Endothelial cell of hepatic sinusoid (primary cell): Measurements from ENCODE around the gene TMPRSS3.

Experiments used
- in situ Hi-C: cut with HindIII; loops from 2 replicates; pipeline ENCODE4 v1.10.0; 2017; ENCODE audit warnings: low sequenced_read_pairs

TMPRSS3 gene

GRCh38 chr21:42395905-42396651 lies at the start of gene TMPRSS3:
Gene TMPRSS3 (minus strand): TSS chr21:42396052. CDS start chr21:42395417, 635 bp downstream.
- in situ Hi-C loops = no loop called here

DNA sequence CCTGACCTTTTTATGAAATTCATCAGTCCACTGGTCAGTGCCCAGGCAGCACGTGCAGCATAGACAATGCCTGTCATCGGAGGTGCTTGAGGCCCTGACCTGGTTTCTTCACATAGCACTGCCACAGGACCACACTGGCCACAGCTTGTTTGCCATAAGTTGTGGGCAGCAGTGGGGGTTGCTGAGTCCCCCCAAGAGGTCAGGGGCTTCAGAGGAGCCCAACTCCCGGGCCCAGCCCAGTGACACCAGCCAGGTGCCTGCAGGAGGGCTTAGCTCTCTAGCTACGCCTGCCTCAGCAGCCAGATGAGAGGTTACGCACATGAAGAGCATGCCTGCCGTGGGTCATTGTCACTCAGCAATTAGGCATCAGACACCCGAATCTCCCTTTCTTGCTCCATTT lies 49.5 kb upstream of the TMPRSS3 start:
- in situ Hi-C loops = no loop called here

DNA sequence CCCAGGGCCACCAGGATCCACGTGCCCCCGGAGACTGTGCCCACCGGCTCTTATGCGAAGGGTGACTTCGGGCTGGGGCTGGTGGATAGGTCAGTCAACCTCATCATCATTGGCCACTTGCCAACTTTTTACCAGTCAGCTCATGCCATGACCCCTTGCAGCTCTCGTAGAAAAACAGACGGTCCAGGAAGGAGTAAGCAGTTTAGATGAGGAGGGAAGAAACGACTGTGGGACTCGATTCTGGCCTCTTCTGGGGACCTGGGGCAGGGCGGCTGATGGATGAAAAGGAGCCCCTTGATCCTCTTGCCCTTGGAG lies 48.9 kb upstream of the TMPRSS3 start:
- in situ Hi-C loops = no loop called here

GRCh38 chr21:42443876-42444744 lies 48.3 kb upstream of the TMPRSS3 start:
- in situ Hi-C loops = no loop called here

GRCh38 chr21:42443181-42443785 lies 47.4 kb upstream of the TMPRSS3 start:
- in situ Hi-C loops = no loop called here

GRCh38 chr21:42441963-42442362 lies 46.1 kb upstream of the TMPRSS3 start:
- in situ Hi-C loops = no loop called here

DNA sequence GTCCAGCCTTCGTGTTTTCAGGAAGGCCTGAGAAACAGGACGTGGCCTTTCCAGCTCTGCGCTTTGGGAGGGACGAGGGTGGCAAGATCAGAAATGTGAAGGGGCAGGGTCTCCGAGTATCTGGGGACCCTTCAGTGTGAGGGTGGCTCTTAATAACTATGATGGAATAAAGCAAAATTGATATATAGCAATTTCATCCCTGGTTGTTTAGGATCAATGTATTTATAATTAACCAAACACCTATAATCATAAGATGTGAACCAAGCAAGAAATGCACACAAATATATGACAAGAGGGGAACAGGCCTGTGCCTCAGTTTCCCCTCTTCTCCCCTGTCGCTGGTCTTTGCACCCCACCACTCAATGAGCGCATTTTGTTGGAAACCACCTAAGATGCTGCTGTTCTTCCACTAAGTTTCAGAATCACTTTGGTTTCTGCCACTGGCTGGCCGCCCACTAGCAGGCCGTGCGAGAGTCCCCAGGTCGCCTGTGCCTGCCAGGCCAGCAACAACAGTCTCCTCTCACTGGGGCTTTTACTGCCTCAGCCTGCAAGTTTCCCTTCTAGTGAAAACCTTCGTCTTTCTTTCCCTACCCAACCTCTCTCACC lies 44.4 kb upstream of the TMPRSS3 start:
- in situ Hi-C loops = no loop called here

DNA sequence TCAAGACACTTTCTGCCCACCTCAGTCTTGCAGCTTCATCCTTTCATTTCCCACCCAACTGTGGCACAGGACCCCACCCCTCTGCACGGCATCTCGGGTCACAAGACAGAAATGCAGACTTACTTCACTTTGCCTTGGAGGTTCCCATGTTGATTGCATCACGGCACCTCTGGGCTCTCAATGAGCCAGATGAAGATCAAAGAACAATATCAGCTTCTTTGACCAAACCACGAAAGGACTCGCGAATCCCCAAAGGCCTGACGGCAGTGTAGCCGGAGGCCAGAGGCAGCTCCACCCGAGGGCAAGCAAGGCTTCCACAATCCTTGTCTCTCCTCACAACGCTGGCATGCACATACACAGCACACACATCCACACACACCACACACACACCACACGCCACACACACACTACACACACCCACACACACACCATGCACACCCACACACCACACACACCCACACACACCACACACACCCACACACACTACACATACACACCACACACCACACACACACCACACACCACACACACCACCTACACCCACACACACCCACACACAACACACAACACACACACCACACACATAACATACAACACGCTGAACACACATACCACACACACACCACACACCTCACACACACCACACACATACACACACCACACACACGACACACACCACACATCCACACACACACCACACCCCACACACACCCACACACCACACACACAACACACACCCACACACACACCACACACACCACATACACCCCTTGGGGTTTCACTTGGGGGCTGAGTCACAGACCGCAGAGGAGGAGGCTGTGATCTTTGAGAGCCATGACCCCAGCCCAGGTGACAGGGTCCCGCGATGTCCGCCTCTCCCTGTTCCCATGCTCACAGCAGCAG lies 43.7 kb upstream of the TMPRSS3 start:
- in situ Hi-C loops = no loop called here

GRCh38 chr21:42438316-42439205 lies 42.7 kb upstream of the TMPRSS3 start:
- in situ Hi-C loops = no loop called here

DNA sequence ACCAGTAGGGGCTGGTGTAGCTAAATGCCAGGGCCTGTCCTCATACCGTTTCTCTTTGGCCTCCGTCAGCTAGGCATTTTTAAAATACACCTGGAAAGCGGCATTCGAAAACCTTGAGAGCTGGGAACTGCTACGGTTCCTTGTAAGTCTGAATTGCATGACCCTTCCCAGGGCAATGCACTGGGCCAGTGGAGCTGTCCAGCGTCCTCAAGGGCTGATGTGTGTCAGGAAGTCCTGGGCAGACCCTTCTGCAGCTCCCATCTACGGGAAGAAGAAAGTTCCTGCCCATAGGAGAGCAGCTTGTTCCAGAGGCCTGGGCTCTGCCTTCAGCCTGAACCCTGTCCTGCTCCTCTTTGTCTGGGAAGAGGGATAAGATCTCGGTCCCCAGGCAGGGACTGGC lies 41.9 kb upstream of the TMPRSS3 start:
- in situ Hi-C loops = no loop called here

DNA sequence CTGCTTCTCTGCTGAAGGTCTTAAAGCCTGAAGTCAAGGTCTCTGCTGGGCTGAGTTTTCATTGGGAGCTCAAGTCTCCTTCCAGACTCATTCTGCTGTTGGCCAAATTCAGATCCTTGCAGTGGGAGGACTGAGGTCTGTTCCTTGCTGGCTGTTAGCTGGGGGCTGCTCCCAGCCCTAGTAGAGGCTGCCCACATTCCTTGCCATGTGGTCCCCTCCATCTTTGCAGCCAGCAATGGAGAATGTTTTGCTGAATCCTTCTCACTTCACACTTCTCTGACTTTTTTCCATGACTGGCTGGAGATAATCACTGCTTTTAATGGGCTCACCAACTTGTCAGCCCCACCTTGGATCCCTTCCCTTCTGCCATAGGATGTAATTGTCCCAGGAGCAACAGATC lies 41.1 kb upstream of the TMPRSS3 start:
- in situ Hi-C loops = no loop called here

DNA sequence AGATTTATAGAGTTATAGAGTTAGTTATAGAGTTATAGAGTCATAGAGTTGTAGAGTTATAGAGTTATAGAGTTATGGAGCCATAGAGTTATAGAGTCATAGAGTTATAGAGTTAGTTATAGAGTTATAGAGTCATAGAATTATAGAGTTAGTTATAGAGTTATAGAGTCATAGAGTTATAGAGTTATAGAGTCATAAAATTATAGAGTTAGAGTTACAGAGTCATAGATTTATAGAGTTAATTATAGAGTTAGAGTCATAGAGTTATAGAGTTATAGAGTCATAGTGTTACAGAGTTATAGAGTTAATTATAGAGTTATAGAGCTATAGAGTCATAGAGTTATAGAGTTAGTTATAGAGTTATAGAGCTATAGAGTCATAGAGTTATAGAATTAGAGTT lies 40.0 kb upstream of the TMPRSS3 start:
- in situ Hi-C loops = no loop called here

- in situ Hi-C loops = no loop called here
Measured at GRCh38 chr21:42435401-42435800, 39.5 kb upstream of the TMPRSS3 start.

GRCh38 chr21:42434884-42435283 lies 39.0 kb upstream of the TMPRSS3 start:
- in situ Hi-C loops = no loop called here

GRCh38 chr21:42433946-42434551 lies 38.2 kb upstream of the TMPRSS3 start:
- in situ Hi-C loops = no loop called here

DNA sequence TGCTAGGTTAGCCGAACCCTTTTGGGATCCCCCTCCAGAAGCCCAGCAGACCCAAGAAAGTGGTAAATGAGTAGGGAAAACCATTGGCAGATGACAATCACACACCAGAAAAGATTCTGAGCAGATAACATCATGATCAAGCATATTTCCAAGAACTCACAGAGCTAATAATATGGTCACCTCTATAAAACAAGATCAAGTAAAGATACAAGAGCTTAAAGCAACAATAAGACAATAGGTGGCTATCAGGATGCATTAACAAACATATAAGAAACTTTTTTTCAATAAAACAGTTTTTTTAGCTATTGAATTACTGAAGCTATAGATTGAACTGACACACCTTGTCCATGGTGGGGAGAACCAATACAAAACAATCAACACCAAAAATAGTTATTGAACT lies 36.8 kb upstream of the TMPRSS3 start:
- in situ Hi-C loops = no loop called here

DNA sequence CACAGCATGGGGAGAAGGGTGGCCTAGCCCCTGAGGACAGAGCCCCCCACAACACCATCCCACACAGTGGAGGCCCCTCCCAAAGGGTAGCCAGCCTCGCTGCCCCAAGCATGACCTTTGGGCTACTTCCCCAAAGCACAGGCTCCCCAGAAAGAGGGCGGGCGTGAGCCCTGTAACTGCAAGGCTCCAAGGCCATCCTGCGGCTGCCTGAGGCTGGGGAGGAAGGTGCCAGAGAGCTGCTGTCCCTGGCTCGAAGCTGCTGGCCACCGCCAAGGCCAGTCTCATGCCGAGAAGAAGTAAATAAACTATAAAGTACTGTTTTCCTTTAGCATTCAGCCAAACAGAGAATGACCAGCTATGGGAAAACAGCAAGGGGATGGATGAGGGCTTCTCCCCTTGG lies 35.3 kb upstream of the TMPRSS3 start:
- in situ Hi-C loops = no loop called here

DNA sequence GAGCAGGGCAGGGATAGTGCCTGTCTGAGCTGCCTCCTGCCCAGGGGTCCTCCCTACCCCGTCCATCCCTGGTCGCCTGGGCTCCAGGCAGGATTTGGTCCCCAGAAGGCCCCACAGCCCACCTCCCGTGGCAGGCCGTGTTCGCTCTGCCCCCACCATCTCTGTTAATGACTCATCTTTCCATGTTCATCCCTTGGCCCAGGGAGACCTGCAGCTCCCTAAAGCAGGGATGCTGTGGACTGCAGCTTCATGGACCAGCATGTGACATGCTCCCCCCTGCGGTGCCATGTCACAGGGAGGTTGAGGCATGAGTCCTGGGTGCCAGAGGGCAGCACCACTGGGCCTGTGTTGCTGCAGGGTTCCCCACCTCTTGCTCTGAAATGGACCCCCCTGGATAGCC lies 34.7 kb upstream of the TMPRSS3 start:
- in situ Hi-C loops = no loop called here

- in situ Hi-C loops = loop anchor here (10.0 kb wide), 1 partner anchor 495 kb away; no protein-coding TSS in a partner anchor
Measured at GRCh38 chr21:42429856-42430255, 34.0 kb upstream of the TMPRSS3 start.
